K562 (cell line): ENCODE results near the gene MINDY4B. TPM values are rescaled to one million over a fixed set of nuclear protein-coding genes. Genes with fewer than 3 reads are reported as not detected.

ENCODE experiments used
- ATAC-seq: fragments of 200-7000 bp; cut with Tn5 transposase; 3 replicates; pipeline ENCODE4 v1.9.1; 2020; ENCODE audit warnings: moderate library complexity
- BruUV-seq: library from RNA; stranded (reverse); fragments of 400-500 nt; replicated peaks from 2 replicates; lab custom pipeline; 2021; lab: Mats Ljungman, UMichigan
- CTCF ChIA-PET: fragments of 300-600 bp; formaldehyde crosslinking; extraction: SDS; loops from one replicate; lab custom pipeline; 2021; ENCODE audit warnings: low intra/inter-chr PET ratio; lab: Yijun Ruan, JAX
- POLR2A ChIA-PET: fragments of 300-600, 350-650 bp; sonication (Branson Sonifier 250); formaldehyde crosslinking; extraction: SDS; loops from one replicate; lab custom pipeline; 2021; ENCODE audit warnings: antibody characterized with exemption, inconsistent platforms; lab: Yijun Ruan, JAX
- DNase-seq, 4 experiments: peaks; one replicate each; pipeline versions ENCODE4 v3.0.0 to v3.0.0-alpha.2; 2011 to 2018; ENCODE audit warnings: low spot score in 3 of 4, mixed read lengths in 3 of 4; ENCODE audit errors: extremely low read depth in 1 of 4
- FAIRE-seq: peaks from 2 replicates; lab custom pipeline; 2011; peaks lifted over from hg19 to GRCh38; lab: Jason Lieb, UNC
- H2AFZ ChIP-seq: 2 replicates; pipeline ENCODE4 v1.6.0; 2011; ENCODE audit warnings: low read depth, low read length, control low read depth, inconsistent platforms
- H3K27ac ChIP-seq: fragments of 200-600 bp; 3 replicates; pipeline ENCODE4 v1.8.0; 2011; ENCODE audit warnings: low read depth, mild to moderate bottlenecking, control low read depth, inconsistent platforms, low read length, moderate library complexity, mixed read lengths; ENCODE audit errors: extremely low read depth
- H3K27me3 ChIP-seq, 2 experiments: fragments of 300-600 bp in 1 of 2; 2 replicates in 1 of 2; 3 replicates in 1 of 2; pipeline versions ENCODE4 v1.6.0 to v1.8.0; 2011; ENCODE audit warnings: inconsistent platforms in 2 of 2, low read length in 2 of 2, mild to moderate bottlenecking in 1 of 2, mixed read lengths in 1 of 2, moderate library complexity in 1 of 2; ENCODE audit not compliant: control insufficient read depth in 2 of 2, insufficient read depth in 2 of 2
- H3K36me3 ChIP-seq: fragments of 300-600 bp; 3 replicates; pipeline ENCODE4 v1.8.0; 2011; ENCODE audit warnings: mild to moderate bottlenecking, low read length, inconsistent platforms; ENCODE audit not compliant: control insufficient read depth, insufficient read depth
- H3K4me1 ChIP-seq, 2 experiments: fragments of 200-600 bp in 1 of 2; replicated peaks in 1 of 2; 2 replicates in 1 of 2; 3 replicates in 1 of 2; pipeline versions ENCODE4 v1.5.1 to v1.8.0; 2011; ENCODE audit warnings: inconsistent platforms in 2 of 2, low read length in 2 of 2, mild to moderate bottlenecking in 1 of 2, mixed read lengths in 1 of 2, moderate library complexity in 1 of 2; ENCODE audit not compliant: control insufficient read depth in 2 of 2, insufficient read depth in 2 of 2
- H3K4me2 ChIP-seq: 2 replicates; pipeline ENCODE4 v1.6.1; 2011; ENCODE audit warnings: low read length, control low read depth, inconsistent platforms, mixed read lengths; ENCODE audit not compliant: insufficient read depth
- H3K4me3 ChIP-seq: fragments of 200-600 bp; sonication (generic), shearing (Covaris generic); 2 replicates; pipeline ENCODE4 v1.5.1; 2016; ENCODE audit warnings: control low read depth, inconsistent platforms
- H3K79me2 ChIP-seq: fragments of 200-600 bp; 3 replicates; pipeline ENCODE4 v1.8.0; 2011; ENCODE audit warnings: low read length, inconsistent platforms; ENCODE audit not compliant: control insufficient read depth, insufficient read depth
- H3K9ac ChIP-seq, 2 experiments: 2 replicates each; pipeline versions ENCODE4 v1.6.0 to v1.6.1; 2011; ENCODE audit warnings: low read depth in 2 of 2, low read length in 2 of 2, control low read depth in 1 of 2, inconsistent platforms in 1 of 2, mild to moderate bottlenecking in 1 of 2, mixed read lengths in 1 of 2; ENCODE audit not compliant: insufficient read depth in 1 of 2
- H3K9me1 ChIP-seq: one replicate; pipeline ENCODE4 v1.6.0; 2011; ENCODE audit warnings: inconsistent platforms, mild to moderate bottlenecking, low read length, moderate library complexity; ENCODE audit not compliant: control insufficient read depth, insufficient read depth
- H3K9me3 ChIP-seq: replicated peaks from 2 replicates; pipeline ENCODE4 v1.5.1; 2011; ENCODE audit warnings: low read depth, low read length, inconsistent platforms; ENCODE audit not compliant: control insufficient read depth, insufficient read depth
- H4K20me1 ChIP-seq: replicated peaks from 2 replicates; pipeline ENCODE4 v1.6.1; 2011; ENCODE audit warnings: low read length, inconsistent platforms, mixed read lengths; ENCODE audit not compliant: control insufficient read depth, insufficient read depth
- ETV5 ChIP-seq: sonication (generic); formaldehyde crosslinking; IDR thresholded peaks from 2 replicates; pipeline ENCODE4 v1.4.0; 2020; ENCODE audit warnings: low read depth, mild to moderate bottlenecking, missing genetic modification reagents
- FUS ChIP-seq: fragments of 200-400 bp; formaldehyde crosslinking; optimal IDR thresholded peaks from 2 replicates; pipeline ENCODE3; 2017; ENCODE audit warnings: low read depth, low read length
- MTA1 ChIP-seq: fragments of 450-650 bp; IDR thresholded peaks from 2 replicates; pipeline ENCODE4 v1.6.1; 2017; ENCODE audit warnings: borderline replicate concordance
- NR1H2 ChIP-seq: sonication (generic); formaldehyde crosslinking; IDR thresholded peaks from 2 replicates; pipeline ENCODE4 v1.4.0; 2020; ENCODE audit warnings: mild to moderate bottlenecking, missing genetic modification reagents
- POLR2H ChIP-seq: IDR thresholded peaks from 2 replicates; pipeline ENCODE4 v1.6.1; 2016; ENCODE audit warnings: missing genetic modification characterization, low read depth, mild to moderate bottlenecking, control low read depth, missing compliant biosample characterization, moderate library complexity
- RBM17 ChIP-seq: fragments of 200-400 bp; formaldehyde crosslinking; IDR thresholded peaks from 2 replicates; pipeline ENCODE4 v1.6.1; 2017; ENCODE audit warnings: low read depth, mild to moderate bottlenecking, low read length, borderline replicate concordance
- U2AF2 ChIP-seq: fragments of 200-400 bp; formaldehyde crosslinking; optimal IDR thresholded peaks from 2 replicates; pipeline ENCODE3; 2017; ENCODE audit warnings: low read depth, mild to moderate bottlenecking, low read length
- YBX1 ChIP-seq: fragments of 450-650 bp; IDR thresholded peaks from 2 replicates; pipeline ENCODE4 v1.7.1; 2016; ENCODE audit warnings: mild to moderate bottlenecking
- ZC3H8 ChIP-seq: fragments of 450-650 bp; IDR thresholded peaks from 2 replicates; pipeline ENCODE4 v1.6.1; 2017
- ZNF316 ChIP-seq: fragments of 450-650 bp; IDR thresholded peaks from 2 replicates; pipeline ENCODE4 v1.6.1; 2016
- ZNF551 ChIP-seq: fragments of 250-450 bp; sonication (Bioruptor Pico); IDR thresholded peaks from 2 replicates; pipeline ENCODE4 v1.5.0; 2021; ENCODE audit warnings: mild to moderate bottlenecking, moderate library complexity
- ZNF668 ChIP-seq: fragments of 250-450 bp; sonication (Bioruptor Pico); IDR thresholded peaks from 2 replicates; pipeline ENCODE4 v1.8.0; 2022; ENCODE audit warnings: mild to moderate bottlenecking, inconsistent platforms
- WGBS: fragments of 100-300 bp; shearing (Covaris generic); methylation state at CpG from one replicate; pipeline ENCODE4 v1.1.6; 2016; ENCODE audit warnings: low coverage, mixed read lengths; ENCODE audit not compliant: insufficient coverage; ENCODE audit errors: missing lambda C conversion rate; 5-methylcytosine and 5-hydroxymethylcytosine counted together
- in situ Hi-C: fragments of 300-500 bp; cut with MboI; formaldehyde crosslinking; loops from 4 replicates; pipeline ENCODE4 v1.15.0; 2018; ENCODE audit warnings: inconsistent platforms, mixed read lengths
- intact Hi-C: fragments of 100-400 bp; cut with micrococcal nuclease; formaldehyde crosslinking; loops from 2 replicates; pipeline ENCODE4 v1.14.2; 2022
- polyA plus RNA-seq, 8 experiments: library from polyadenylated mRNA; depleted of rRNA in 4 of 8; stranded (reverse) in 5 of 8; unstranded in 3 of 8; fragments of >200 nt; fragmentation: Nextera tagmentation in 2 of 8; fragmentation: Illumina TruSeq in 1 of 8; extraction: Ambion mirVana in 2 of 8; extraction: Trizol in 1 of 8; gene quantifications; 2 replicates each; pipeline versions ENCODE4 v1.2.1 to v1.2.3, GENCODE V29; 2011 to 2014; ENCODE audit warnings: inconsistent platforms in 1 of 8, missing spikeins in 1 of 8
- total RNA-seq, 7 experiments: library from RNA; depleted of rRNA in 6 of 7; stranded (reverse); fragments of >200 nt in 6 of 7; fragmentation: Illumina TruSeq in 2 of 7; extraction: Trizol in 2 of 7; gene quantifications; 2 replicates each; pipeline versions ENCODE4 v1.2.1 to v1.2.3, GENCODE V29; 2011 to 2021; ENCODE audit warnings: low replicate concordance in 1 of 7
- TF ChIP-seq, protein P1 (sequence below): fragments of 450-650 bp; IDR thresholded peaks from 2 replicates; pipeline ENCODE4 v1.6.1; 2018; ENCODE audit not compliant: partially characterized antibody
- TF ChIP-seq, protein P2 (sequence below): fragments of 250-450 bp; sonication (Bioruptor Pico); IDR thresholded peaks from 2 replicates; pipeline ENCODE4 v1.8.0; 2021; ENCODE audit warnings: moderate library complexity, mild to moderate bottlenecking, inconsistent platforms
- TF ChIP-seq, protein P3 (sequence below), 3 experiments: IDR thresholded peaks in 2 of 3; conservative IDR thresholded peaks in 1 of 3; 2 replicates each; pipeline ENCODE4 v1.5.1; 2011 to 2012; ENCODE audit warnings: low read length in 3 of 3, mild to moderate bottlenecking in 3 of 3, control low read depth in 2 of 3, improper control_type of control experiment in 1 of 3, inconsistent platforms in 1 of 3, low read depth in 1 of 3, mixed read lengths in 1 of 3, moderate library complexity in 1 of 3; ENCODE audit not compliant: insufficient read depth in 2 of 3

Gene MINDY4B
- total and polyA plus RNA-seq, 9 of the 15 experiments (the other 6 are each of a cell fraction or from before 2014, with no cell fraction given): not detected

DNA sequence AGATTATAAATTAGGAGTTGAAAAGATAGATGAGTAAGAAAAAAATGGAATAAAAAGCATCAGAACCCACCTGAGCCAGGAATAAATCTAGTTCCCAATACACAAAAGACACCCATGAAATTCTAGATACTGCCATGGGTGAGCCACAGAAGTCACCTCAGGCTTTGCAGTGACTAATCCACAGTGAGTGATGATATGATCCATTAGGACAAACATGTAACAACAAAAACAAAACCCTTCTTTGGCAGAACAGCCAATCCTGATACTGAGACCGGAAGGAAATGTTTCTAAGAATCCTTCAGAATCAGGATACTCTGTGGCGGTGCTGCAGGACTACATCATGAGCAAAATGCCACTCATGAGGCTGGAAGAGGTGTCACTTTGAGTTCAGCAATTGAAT is 15.0 kb upstream of the MINDY4B start (continued):
- TF ChIP-seq, protein P1, sequence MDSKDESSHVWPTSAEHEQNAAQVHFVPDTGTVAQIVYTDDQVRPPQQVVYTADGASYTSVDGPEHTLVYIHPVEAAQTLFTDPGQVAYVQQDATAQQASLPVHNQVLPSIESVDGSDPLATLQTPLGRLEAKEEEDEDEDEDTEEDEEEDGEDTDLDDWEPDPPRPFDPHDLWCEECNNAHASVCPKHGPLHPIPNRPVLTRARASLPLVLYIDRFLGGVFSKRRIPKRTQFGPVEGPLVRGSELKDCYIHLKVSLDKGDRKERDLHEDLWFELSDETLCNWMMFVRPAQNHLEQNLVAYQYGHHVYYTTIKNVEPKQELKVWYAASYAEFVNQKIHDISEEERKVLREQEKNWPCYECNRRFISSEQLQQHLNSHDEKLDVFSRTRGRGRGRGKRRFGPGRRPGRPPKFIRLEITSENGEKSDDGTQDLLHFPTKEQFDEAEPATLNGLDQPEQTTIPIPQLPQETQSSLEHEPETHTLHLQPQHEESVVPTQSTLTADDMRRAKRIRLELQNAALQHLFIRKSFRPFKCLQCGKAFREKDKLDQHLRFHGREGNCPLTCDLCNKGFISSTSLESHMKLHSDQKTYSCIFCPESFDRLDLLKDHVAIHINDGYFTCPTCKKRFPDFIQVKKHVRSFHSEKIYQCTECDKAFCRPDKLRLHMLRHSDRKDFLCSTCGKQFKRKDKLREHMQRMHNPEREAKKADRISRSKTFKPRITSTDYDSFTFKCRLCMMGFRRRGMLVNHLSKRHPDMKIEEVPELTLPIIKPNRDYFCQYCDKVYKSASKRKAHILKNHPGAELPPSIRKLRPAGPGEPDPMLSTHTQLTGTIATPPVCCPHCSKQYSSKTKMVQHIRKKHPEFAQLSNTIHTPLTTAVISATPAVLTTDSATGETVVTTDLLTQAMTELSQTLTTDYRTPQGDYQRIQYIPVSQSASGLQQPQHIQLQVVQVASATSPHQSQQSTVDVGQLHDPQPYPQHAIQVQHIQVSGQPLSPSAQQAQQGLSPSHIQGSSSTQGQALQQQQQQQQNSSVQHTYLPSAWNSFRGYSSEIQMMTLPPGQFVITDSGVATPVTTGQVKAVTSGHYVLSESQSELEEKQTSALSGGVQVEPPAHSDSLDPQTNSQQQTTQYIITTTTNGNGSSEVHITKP: no peak
- TF ChIP-seq FUS (no peak), ZC3H8 (no peak)

DNA sequence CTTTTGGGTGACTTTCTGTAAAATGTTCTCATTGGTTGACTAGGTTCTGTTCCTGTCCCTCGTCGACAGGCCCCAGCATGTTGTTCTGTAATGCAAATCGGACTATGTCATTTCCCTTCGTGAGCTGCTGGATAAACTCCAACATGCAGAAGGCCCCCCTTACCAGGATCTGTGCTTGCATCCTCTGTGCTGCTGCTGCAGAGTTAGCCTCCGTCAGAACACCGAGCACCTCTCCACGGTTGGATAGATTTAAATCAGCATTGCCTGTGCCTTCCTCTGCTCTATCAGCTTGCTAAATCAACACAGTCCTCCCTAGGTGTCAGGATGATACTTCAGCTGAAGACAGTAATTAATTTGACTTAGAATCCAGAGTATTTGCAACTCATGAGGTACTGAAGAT is 12.7 kb upstream of the MINDY4B start:
- BruUV-seq: no TSS peak
- intact Hi-C loops (no loop called here), in situ Hi-C loops (no loop called here)
- Histone ChIP-seq H3K9ac (no peak overlapping the region), H3K79me2 (no peaks in the 10 kb centered on the region), H3K27ac (no peak overlapping the region), H3K27me3 (peaks cover 0 to 12% of the 10 kb centered on the region in 2 experiments; a peak in 3 of 5 replicates), H3K4me2 (no peak overlapping the region), H3K4me1 (no peaks in the 10 kb centered on the region), H3K9me3 (no peaks in the 10 kb centered on the region), H4K20me1 (no peaks in the 10 kb centered on the region), H3K36me3 (no peaks in the 10 kb centered on the region), H2AFZ (no peak overlapping the region), H3K9me1 (no peaks in the 10 kb centered on the region), H3K4me3 (no peak overlapping the region)
- WGBS: 0% methylated on average over 7 of the region's 7 CpGs
- ChIA-PET POLR2A (interaction anchor here (1.1 to 1.3 kb wide), 2 partner anchors 13 to 16 kb away, joined by 3 read pairs; no protein-coding TSS in a partner anchor), CTCF (no interaction called here)
- FAIRE-seq (no peak), DNase-seq (no peak), ATAC-seq (no peak)
- TF ChIP-seq U2AF2 (no peak), RBM17 (no peak), ZNF668 (CRISPR knock-in tag) (no peak), NR1H2 (CRISPR knock-in tag) (no peak), ZNF316 (no peak), YBX1 (no peak), POLR2H (no peak), ETV5 (CRISPR knock-in tag) (no peak), ZNF551 (CRISPR knock-in tag) (no peak), MTA1 (no peak)
- TF ChIP-seq, protein P2, sequence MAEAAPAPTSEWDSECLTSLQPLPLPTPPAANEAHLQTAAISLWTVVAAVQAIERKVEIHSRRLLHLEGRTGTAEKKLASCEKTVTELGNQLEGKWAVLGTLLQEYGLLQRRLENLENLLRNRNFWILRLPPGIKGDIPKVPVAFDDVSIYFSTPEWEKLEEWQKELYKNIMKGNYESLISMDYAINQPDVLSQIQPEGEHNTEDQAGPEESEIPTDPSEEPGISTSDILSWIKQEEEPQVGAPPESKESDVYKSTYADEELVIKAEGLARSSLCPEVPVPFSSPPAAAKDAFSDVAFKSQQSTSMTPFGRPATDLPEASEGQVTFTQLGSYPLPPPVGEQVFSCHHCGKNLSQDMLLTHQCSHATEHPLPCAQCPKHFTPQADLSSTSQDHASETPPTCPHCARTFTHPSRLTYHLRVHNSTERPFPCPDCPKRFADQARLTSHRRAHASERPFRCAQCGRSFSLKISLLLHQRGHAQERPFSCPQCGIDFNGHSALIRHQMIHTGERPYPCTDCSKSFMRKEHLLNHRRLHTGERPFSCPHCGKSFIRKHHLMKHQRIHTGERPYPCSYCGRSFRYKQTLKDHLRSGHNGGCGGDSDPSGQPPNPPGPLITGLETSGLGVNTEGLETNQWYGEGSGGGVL (CRISPR knock-in tag): no peak
- TF ChIP-seq, protein P3, sequence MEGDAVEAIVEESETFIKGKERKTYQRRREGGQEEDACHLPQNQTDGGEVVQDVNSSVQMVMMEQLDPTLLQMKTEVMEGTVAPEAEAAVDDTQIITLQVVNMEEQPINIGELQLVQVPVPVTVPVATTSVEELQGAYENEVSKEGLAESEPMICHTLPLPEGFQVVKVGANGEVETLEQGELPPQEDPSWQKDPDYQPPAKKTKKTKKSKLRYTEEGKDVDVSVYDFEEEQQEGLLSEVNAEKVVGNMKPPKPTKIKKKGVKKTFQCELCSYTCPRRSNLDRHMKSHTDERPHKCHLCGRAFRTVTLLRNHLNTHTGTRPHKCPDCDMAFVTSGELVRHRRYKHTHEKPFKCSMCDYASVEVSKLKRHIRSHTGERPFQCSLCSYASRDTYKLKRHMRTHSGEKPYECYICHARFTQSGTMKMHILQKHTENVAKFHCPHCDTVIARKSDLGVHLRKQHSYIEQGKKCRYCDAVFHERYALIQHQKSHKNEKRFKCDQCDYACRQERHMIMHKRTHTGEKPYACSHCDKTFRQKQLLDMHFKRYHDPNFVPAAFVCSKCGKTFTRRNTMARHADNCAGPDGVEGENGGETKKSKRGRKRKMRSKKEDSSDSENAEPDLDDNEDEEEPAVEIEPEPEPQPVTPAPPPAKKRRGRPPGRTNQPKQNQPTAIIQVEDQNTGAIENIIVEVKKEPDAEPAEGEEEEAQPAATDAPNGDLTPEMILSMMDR (IDR thresholded peaks at IDR 0.05 in 2 of 3, conservative IDR thresholded peaks at IDR 0.05 in 1 of 3; ENCODE audit: insufficient read depth in 2 of 3, low read depth in 1 of 3, low read length in 3 of 3): no peak
